HepG2 (cell line): ENCODE measurements around the gene TMEM125. TPM values are rescaled to one million over a fixed set of nuclear protein-coding genes. Genes with fewer than 3 reads are reported as not detected.

Source experiments
- ATAC-seq: fragments of 200-7000 bp; cut with Tn5 transposase; 3 replicates; pipeline ENCODE4 v1.9.1; 2020; ENCODE audit warnings: mild to moderate bottlenecking, moderate library complexity
- BruUV-seq: library from RNA; stranded (reverse); fragments of 400-500 nt; replicated peaks from 2 replicates; lab custom pipeline; 2021; lab: Mats Ljungman, UMichigan
- CTCF ChIA-PET: fragments of 300-600 bp; formaldehyde crosslinking; extraction: SDS; loops from one replicate; lab custom pipeline; 2021; ENCODE audit warnings: low total read pairs, inconsistent platforms, low intra/inter-chr PET ratio; lab: Yijun Ruan, JAX
- POLR2A ChIA-PET: fragments of 350-600 bp; sonication (Branson Sonifier 250); formaldehyde crosslinking; loops from one replicate; lab custom pipeline; 2020; ENCODE audit warnings: antibody characterized with exemption, inconsistent platforms; lab: Yijun Ruan, JAX
- DNase-seq: peaks from one replicate; pipeline ENCODE4 v3.0.0-alpha.2; 2015; ENCODE audit warnings: low spot score
- FAIRE-seq: peaks from 3 replicates; lab custom pipeline; 2011; peaks lifted over from hg19 to GRCh38; lab: Jason Lieb, UNC
- H2AFZ ChIP-seq: one replicate; pipeline ENCODE4 v1.6.1; 2011; ENCODE audit warnings: low read length, inconsistent platforms
- H3K27ac ChIP-seq: fragments of 300-600 bp; 3 replicates; pipeline ENCODE4 v1.8.0; 2011; ENCODE audit warnings: mixed run types, mild to moderate bottlenecking, mixed read lengths, low read length, inconsistent platforms; ENCODE audit not compliant: insufficient read depth; ENCODE audit errors: extremely low read length
- H3K27me3 ChIP-seq, 2 experiments: fragments of 200-600 bp in 1 of 2; 2 replicates in 1 of 2; 3 replicates in 1 of 2; pipeline versions ENCODE4 v1.6.0 to v1.8.0; 2011; ENCODE audit warnings: low read length in 2 of 2, mild to moderate bottlenecking in 2 of 2, moderate library complexity in 2 of 2, inconsistent platforms in 1 of 2; ENCODE audit not compliant: insufficient read depth in 2 of 2, control insufficient read depth in 1 of 2
- H3K36me3 ChIP-seq, 2 experiments: fragments of 200-600 bp in 1 of 2; replicated peaks in 1 of 2; 2 replicates in 1 of 2; 3 replicates in 1 of 2; pipeline versions ENCODE4 v1.5.1 to v1.8.0; 2011; ENCODE audit warnings: low read length in 2 of 2, inconsistent platforms in 1 of 2; ENCODE audit not compliant: insufficient read depth in 2 of 2, control insufficient read depth in 1 of 2
- H3K4me1 ChIP-seq: 2 replicates; pipeline ENCODE4 v1.5.1; 2012; ENCODE audit warnings: low read length, inconsistent platforms; ENCODE audit not compliant: insufficient read depth
- H3K4me2 ChIP-seq: 2 replicates; pipeline ENCODE4 v1.6.0; 2011; ENCODE audit warnings: low read depth, low read length, inconsistent platforms
- H3K4me3 ChIP-seq, 3 experiments: fragments of 200-600 bp in 1 of 3; sonication (generic), shearing (Covaris generic) in 1 of 3; replicated peaks in 1 of 3; 2 replicates each; pipeline ENCODE4 v1.5.1; 2011 to 2016; ENCODE audit warnings: low read length in 3 of 3, inconsistent platforms in 2 of 3, low read depth in 2 of 3, mild to moderate bottlenecking in 2 of 3, control low read depth in 1 of 3, mixed read lengths in 1 of 3; ENCODE audit not compliant: insufficient read depth in 1 of 3
- H3K79me2 ChIP-seq: one replicate; pipeline ENCODE4 v1.6.1; 2011; ENCODE audit warnings: low read length, inconsistent platforms; ENCODE audit not compliant: insufficient read depth
- H3K9ac ChIP-seq: 2 replicates; pipeline ENCODE4 v1.6.0; 2011; ENCODE audit warnings: mild to moderate bottlenecking, low read depth, low read length, inconsistent platforms; ENCODE audit not compliant: insufficient read depth
- H3K9me3 ChIP-seq: 2 replicates; pipeline ENCODE4 v1.5.1; 2012; ENCODE audit warnings: mild to moderate bottlenecking, low read length
- H4K20me1 ChIP-seq: 2 replicates; pipeline ENCODE4 v1.6.0; 2011; ENCODE audit warnings: inconsistent platforms, mild to moderate bottlenecking, low read length, moderate library complexity; ENCODE audit not compliant: insufficient read depth
- AKNA ChIP-seq: sonication (generic); formaldehyde crosslinking; IDR thresholded peaks from 2 replicates; pipeline ENCODE4 v1.4.0; 2020; ENCODE audit warnings: missing genetic modification reagents, borderline replicate concordance
- FOXA1 ChIP-seq, 2 experiments: fragments of 450-650 bp in 1 of 2; sonication (generic) in 1 of 2; formaldehyde crosslinking in 1 of 2; IDR thresholded peaks; 2 replicates each; pipeline versions ENCODE4 v1.4.0 to v1.6.1; 2016 to 2020; ENCODE audit warnings: missing genetic modification reagents in 1 of 2
- FOXP1 ChIP-seq, 2 experiments: fragments of 450-650 bp in 1 of 2; IDR thresholded peaks; 2 replicates each; pipeline ENCODE4 v1.6.1; 2017 to 2018; ENCODE audit warnings: antibody characterized with exemption in 1 of 2
- NR1H2 ChIP-seq: sonication (generic); formaldehyde crosslinking; IDR thresholded peaks from 2 replicates; pipeline ENCODE4 v1.8.1; 2022; ENCODE audit warnings: low read depth, missing genetic modification reagents, borderline replicate concordance
- NRL ChIP-seq: sonication (generic); formaldehyde crosslinking; IDR thresholded peaks from 2 replicates; pipeline ENCODE4 v1.5.0; 2020; ENCODE audit warnings: missing genetic modification reagents, mild to moderate bottlenecking, moderate library complexity, borderline replicate concordance
- TEAD2 ChIP-seq: sonication (generic); formaldehyde crosslinking; IDR thresholded peaks from 2 replicates; pipeline ENCODE4 v1.9.0; 2021; ENCODE audit warnings: missing genetic modification reagents
- ZBTB14 ChIP-seq: sonication (generic); formaldehyde crosslinking; IDR thresholded peaks from 2 replicates; pipeline ENCODE4 v1.4.0; 2020; ENCODE audit warnings: missing genetic modification reagents
- ZBTB20 ChIP-seq: sonication (generic); formaldehyde crosslinking; IDR thresholded peaks from 2 replicates; pipeline ENCODE4 v1.8.1; 2023; ENCODE audit warnings: missing genetic modification reagents, low read depth, mild to moderate bottlenecking, borderline replicate concordance
- ZNF230 ChIP-seq: sonication (generic); formaldehyde crosslinking; IDR thresholded peaks from 2 replicates; pipeline ENCODE4 v1.4.0; 2020; ENCODE audit warnings: mild to moderate bottlenecking, missing genetic modification reagents
- WGBS: methylation state at CpG from one replicate; pipeline ENCODE4 v1.1.6; 2017; ENCODE audit warnings: low lambda C conversion rate; 5-methylcytosine and 5-hydroxymethylcytosine counted together
- in situ Hi-C: cut with HindIII; loops from 2 replicates; pipeline ENCODE4 v1.10.0; 2017; ENCODE audit warnings: low pct_unique_long_range_greater_than_20kb; ENCODE audit not compliant: extremely low pct_ligation_motif_present
- intact Hi-C: fragments of 100-400 bp; cut with micrococcal nuclease; formaldehyde crosslinking; loops from one replicate; pipeline ENCODE4 v1.10.0; 2022; ENCODE audit not compliant: unreplicated experiment
- polyA plus RNA-seq, 8 experiments: library from polyadenylated mRNA; depleted of rRNA in 3 of 8; stranded (reverse) in 7 of 8; unstranded in 1 of 8; fragments of >200 nt; fragmentation: Illumina TruSeq in 4 of 8; extraction: Trizol in 4 of 8; gene quantifications; 2 replicates each; pipeline versions ENCODE4 v1.2.1 to v1.2.3, GENCODE V29; 2011 to 2016; ENCODE audit warnings: low read depth in 4 of 8, missing spikeins in 1 of 8, mixed read lengths in 1 of 8; ENCODE audit not compliant: insufficient read depth in 1 of 8
- total RNA-seq, 5 experiments: library from RNA; depleted of rRNA; stranded (reverse); fragments of >200 nt; fragmentation: Illumina TruSeq; extraction: Trizol; gene quantifications; 2 replicates each; pipeline ENCODE4 v1.2.3, GENCODE V29; 2016; ENCODE audit warnings: low read depth in 1 of 5

TMEM125 gene
- total and polyA plus RNA-seq, 2 of the 13 experiments (the other 11 are each of a cell fraction or from before 2014, with no cell fraction given), result 0.03 TPM; not detected in 1

- no peak for TF ChIP-seq ZBTB14 (CRISPR knock-in tag)
- TF ChIP-seq ZNF230 (CRISPR knock-in tag), result no peak
- no peak for TF ChIP-seq TEAD2 (CRISPR knock-in tag)
- TF ChIP-seq FOXP1 (IDR thresholded peaks at IDR 0.05), result no peak
- TF ChIP-seq FOXP1 (CRISPR knock-in tag; IDR thresholded peaks at IDR 0.05), result no peak
- no peak for TF ChIP-seq AKNA
- no peak for TF ChIP-seq ZBTB20 (CRISPR knock-in tag)
- TF ChIP-seq NR1H2 (CRISPR knock-in tag), result no peak
- no peak for TF ChIP-seq NRL (CRISPR knock-in tag)
- TF ChIP-seq FOXA1 (IDR thresholded peaks at IDR 0.05), result no peak
- no peak for TF ChIP-seq FOXA1 (CRISPR knock-in tag; IDR thresholded peaks at IDR 0.05)
- Histone ChIP-seq H3K27ac (no peak overlapping the region), H4K20me1 (no peaks in the 10 kb centered on the region), H3K9me3 (no peaks in the 10 kb centered on the region), H3K4me3 (no peak overlapping the region), H3K36me3 (no peaks in the 10 kb centered on the region), H3K4me1 (peaks cover 31% of the 10 kb centered on the region), H3K27me3 (peaks cover 0 to 54% of the 10 kb centered on the region in 2 experiments; a peak in 3 of 5 replicates), H2AFZ (no peak overlapping the region), H3K9ac (no peak overlapping the region), H3K79me2 (no peaks in the 10 kb centered on the region), H3K4me2 (no peak overlapping the region)
- ChIA-PET POLR2A (no interaction called here), CTCF (no interaction called here)
- ATAC-seq (no peak), DNase-seq (no peak), FAIRE-seq (no peak)
- 52% methylated on average over 6 of the region's 9 CpGs for WGBS
- in situ Hi-C loops, result no loop called here
- no TSS peak for BruUV-seq
- intact Hi-C loops, result no loop called here
Measured at GRCh38 chr1:43307458-43308158, 37.8 kb downstream of the TMEM125 start.
